Activated T-helper 1 cell treated with Interleukin-2 at 50 U/mL for 16 hours (primary cell): ENCODE data around the gene BBOF1.
"Not testable (repeated sequence)": the region's sequence is repeated elsewhere in the genome, so short reads cannot be mapped to it uniquely, and the experiment has no call there.

Experiments used
- DNase-seq: peaks from one replicate; pipeline ENCODE4 v3.0.0-alpha.2; 2020; ENCODE audit warnings: low read depth

The BBOF1 gene

GRCh38 chr14:74105381-74105780 lies 86.2 kb downstream of the BBOF1 start:
- DNase-seq = no peak

- no peak for DNase-seq
These were observed 90.2 kb downstream of the BBOF1 start for GRCh38 chr14:74109369-74109768.

GRCh38 chr14:74111395-74112216 lies 92.5 kb downstream of the BBOF1 start:
- DNase-seq = not testable (repeated sequence)
